Hematopoietic multipotent progenitor cell treated with erythropoietin and hydrocortisone succinate and interleukin-3 and kit ligand, for 8 days (in vitro differentiated cells): ENCODE results near the gene NIBAN1.
"Not testable (repeated sequence)": the region's sequence is repeated elsewhere in the genome, so short reads cannot be mapped to it uniquely, and the experiment has no call there.

ENCODE experiments used
- DNase-seq: peaks from one replicate; pipeline ENCODE4 v3.0.0-alpha.2; 2015

The NIBAN1 gene

DNA sequence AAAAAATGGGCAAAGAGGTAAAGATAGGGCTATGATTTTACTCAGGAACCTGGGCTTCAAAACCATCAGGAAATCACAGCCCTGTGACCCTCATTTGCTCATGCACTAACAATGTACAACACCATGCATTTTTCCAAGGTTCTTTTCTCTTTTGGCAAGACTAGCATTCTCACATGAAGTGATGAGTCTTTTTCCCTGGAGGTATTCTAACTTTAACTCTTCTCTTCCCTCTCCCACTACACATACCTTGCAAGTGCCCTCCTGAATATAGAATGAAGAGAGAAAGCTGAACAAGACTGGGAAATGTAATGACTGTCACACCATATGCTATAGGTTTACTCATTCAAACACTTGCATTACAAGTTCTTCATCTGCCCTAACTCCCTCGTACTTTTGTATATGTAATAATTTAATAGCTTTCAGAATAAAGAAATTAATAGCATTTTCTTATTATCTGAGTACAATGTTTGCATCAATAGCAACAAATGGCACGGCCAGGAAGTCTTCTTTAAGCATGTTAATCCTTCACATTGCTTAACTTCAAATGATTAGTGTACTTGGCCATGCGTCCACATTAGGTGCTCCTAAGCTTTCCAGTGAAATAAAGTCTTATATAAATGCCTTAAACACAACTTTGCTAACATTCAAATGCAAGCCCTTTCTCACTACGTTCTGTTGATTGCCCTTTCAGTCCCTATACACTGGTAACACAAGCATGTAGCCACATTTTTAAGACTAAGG is 1.8 kb downstream of the NIBAN1 start:
- no peak for DNase-seq

DNA sequence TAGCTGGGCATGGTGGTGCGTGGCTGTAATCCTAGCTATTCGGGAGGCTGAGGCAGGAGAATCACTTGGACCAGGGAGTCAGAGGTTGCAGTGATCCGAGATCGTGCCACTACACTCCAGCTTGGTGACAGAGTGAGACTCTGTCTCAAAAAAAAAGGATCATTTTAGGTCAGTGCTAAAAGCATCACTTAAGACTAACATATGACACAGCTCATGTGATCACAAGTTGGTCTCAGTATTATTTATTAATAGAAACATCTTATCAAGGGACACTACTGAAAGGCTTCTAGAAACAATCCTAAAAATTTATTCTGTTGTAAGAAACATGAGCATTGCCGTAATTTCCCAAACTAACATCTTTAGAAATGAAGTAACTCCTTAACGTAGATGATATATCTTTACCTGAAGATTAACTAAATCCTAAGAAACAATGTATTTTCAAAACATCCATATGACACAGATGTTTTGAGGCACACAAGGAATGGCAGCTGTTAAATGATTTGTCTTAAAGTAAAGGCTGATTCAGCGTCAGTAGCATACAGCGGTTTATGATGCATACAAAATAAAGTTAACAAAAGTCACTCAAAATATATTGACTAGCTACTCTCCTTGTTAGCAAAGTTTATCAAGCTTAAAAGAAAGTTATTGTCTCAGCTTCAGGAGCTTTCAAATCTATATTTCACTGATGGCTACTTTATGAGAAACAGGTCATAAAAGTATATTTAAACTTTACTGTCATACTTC is 2.6 kb downstream of the NIBAN1 start:
- no peak for DNase-seq

DNA sequence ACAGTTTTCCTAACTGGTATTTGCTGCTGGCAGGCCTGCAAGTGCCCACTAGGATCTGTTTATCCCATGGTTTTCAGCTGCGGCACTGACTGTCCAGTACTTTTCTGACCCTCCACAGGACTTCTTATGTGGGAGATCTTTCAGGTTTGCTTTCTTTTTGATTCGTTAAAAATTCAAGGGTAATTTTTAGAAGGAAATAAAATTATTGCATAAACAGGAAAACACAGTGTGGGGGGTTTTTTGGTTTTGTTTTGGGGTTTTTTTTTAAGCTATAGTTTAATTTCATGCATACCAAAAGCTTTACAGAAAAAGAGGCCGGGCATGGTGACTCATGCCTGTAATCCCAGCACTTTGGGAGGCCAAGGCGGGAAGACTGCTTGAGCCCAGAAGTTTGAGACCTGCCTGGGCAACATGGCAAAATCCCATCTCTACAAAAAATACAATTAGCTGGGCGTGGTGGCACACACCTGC is 3.6 kb downstream of the NIBAN1 start:
- no peak for DNase-seq

DNA sequence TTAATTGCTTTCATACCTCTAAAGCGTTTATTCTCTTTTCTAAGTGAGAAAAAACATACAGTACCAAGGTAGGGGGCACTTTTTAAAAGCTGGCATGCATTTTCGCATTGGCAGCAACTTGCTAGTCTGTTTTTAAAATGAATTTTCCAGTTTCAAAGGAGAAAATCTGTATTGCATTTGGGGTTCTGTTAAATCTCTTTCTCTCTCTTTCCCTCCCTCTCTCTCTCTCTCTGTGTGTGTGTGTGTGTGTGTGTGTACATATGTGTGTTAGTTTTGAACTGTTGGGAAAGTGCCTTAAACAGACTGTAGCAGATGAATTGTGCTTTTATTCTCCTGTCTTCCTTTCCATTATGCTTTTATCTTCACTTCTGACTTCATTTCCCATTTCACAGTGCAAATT is 7.3 kb downstream of the NIBAN1 start:
- no peak for DNase-seq

DNA sequence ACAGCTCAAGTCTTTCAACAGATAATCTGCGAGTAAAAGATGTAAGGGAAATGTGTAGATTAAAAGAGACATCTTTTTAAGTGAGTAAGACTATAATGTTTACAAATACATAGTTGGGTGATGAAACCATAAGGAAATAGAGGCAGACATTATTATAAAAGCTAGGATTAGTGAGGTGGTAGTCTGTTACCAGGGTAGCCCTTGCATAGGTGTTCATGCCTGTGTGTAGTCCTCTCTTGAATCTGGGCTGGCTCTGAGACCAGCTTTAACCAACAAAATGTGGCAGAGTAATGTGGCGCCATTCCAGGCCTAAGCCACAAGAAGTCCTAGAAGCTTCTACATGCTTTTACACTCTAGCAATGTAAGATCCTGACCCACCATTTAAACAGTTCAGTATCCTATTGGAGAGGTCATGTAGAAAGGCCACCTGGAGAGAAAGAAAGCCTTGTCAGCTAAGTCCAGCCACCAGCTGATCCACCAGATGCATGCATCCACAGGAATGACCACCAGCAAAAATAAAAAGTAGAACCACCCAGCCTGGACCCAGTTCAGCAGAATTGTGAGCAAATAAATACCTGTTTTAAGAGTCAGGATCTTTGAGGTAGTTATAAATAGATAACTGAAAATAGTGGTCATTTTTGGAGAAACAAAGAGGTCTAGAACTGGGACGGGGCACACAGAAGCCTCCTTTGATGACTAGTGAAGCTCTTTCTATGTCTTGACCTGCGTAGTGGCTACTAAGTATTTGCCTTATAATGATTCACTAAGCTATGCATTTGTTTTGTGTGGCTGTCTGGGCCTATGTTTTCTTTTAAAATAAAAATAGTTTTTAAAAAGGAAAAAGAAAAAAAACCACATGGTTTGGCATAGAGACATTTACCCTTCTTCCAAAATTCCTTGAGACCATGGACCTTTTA is 8.1 kb downstream of the NIBAN1 start:
- no peak for DNase-seq

DNA sequence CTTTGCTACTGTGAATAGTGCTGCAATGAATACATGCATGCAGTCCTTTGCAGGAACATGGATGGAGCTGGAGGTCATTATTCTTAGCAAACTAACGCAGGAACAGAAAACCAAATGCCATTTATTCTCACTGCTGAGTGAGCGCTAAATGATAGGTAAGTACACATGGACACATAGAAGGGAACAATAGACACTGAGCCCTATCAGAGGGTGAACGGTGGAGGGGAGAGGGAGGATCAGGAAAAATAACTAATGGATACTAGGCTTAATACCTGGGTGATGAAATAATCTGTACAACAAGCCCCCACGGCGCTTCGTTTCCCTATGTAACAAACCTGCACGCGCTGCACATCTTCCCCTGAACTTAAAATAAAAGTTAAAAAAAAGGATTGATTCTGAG is 8.9 kb downstream of the NIBAN1 start:
- no peak for DNase-seq

DNA sequence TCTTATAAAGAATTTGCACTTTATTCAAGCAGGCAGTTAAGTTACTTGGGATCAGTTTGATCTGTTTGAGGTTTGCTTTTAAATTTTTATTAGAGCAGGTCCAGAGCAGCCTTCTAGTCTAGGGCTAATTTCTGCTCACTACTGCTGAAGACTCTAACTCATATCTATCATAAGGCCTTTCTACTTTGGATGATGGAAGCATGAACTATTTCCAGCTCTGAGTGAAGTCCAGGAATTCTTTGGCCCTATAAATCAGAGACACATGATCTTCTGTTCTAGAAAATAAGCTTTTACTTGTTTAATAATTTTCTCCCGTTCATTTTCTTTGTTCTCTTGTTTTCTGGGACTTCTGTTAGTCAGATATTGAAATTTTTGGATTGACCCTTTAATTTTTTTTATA is 14.7 kb downstream of the NIBAN1 start:
- DNase-seq, result no peak

DNA sequence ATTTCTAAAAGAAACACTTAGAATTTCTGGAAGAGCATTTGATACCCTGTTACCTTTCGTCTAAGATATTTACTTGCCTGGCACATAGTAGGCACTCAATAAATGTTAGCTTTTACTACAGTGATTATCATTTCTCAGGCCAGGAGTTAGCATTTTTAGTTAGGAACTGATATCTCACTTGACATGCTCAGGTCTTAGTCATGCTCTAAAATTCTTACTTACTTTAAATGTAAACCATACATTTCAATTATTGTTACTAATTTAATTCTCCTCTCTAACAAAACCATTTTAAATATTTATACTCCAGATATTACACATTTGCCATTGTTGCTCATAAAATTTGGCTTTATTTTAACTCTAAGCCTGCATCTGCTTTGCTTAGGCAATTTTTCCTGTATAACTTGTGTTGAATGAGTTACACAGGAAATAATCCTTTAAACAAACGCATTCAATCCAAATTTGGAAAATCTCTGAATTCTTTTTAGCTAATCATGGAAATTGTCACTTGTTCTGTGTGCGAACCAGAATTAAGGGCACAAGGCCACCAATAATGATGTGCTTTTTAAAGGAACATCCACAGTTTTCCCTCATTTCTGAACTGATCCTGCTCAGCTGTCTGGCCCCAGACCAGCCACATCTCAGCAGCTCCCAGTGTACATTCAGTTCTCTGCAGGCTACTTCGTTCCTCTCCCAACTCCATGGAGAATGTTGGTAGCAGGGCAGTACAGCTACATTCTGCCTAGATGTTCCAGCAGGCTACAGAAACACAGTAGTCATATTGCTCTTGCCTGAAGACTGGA is 15.6 kb downstream of the NIBAN1 start:
- DNase-seq, result no peak

DNA sequence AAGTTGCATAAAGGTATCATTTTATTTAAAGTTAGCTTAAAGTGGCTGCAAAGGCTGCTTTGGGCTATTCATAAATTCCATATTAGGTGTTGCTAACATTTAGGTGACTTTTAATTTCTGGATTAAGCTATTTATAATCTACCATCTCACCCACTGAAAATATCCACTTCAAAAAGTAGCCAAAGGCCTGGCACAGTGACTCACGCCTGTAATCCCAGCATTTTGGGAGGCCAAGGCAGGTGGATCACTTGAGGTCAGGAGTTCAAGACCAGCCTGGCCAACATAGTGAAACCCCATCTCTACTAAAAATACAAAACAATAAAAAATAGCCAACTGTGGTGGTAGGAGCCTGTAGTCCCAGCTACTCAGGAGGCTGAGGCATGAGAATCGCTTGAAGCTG is 16.4 kb downstream of the NIBAN1 start:
- not testable (repeated sequence) for DNase-seq

DNA sequence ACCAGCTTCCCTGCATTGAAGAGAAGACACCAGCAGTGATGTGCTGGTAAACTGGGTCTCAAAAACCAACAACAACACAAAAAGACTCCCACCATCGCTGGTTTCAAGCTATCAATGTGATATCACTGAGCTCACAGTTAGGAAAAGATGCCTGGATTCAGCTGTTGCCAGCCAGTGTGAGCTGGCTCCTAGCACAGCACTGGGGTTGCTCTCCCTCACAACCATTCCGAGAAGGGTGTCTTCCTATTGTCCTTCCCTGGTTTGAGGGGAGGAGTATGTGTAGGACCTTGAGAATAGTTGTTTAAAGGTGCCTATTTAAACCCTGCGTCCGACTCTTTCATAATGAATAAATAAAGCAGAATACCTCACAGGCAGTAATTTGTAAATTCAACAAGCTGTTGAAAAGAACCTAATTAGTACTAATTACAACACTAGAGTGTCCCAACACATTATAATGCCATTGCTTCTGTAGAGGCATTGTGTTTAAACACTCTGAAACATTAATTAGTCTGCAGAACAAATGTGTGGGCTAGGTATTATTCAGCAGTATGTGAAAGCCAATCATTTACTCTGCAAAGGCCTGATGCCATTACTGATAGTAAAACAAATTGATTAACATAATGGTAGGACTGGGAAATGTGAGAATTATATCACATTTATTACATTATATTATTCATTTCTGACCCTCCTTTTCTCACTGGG is 17.2 kb downstream of the NIBAN1 start:
- DNase-seq, result no peak

DNA sequence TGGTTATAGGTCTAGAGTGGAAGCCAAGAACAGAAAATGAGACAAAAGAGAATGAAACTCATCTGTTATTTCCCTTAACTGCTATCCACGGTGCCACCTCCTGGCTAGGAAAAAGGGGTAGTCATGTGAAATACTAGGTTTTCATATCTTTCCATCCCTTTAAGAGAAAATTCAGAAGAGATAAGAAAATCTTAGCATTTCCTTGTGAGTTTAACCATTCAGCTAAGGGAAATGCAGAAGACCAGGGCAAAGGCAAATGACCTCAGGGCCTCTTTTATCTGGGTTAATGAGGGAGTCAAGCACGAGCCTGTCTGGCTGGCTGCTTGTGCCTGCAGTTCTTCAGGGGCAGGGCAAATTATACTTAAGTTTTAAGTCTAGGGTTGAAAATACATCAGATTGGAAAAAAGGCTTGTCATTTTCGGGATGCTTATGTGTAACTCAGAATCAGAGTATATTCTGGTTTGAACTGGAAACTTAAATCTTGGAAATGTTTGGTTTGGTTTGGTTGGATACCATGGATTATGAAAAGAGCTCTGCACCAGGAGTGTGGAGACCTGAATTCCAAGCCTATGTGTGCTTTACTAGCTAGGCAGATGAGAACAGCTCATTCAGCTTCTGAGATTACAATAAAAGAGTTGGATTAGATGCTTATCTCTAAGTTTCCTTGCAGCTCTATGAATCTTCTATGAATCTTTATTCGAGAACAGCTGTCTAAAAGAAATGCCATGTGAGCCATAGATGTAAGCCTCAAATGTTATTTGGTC is 19.9 kb downstream of the NIBAN1 start:
- peak; percentile 13 for DNase-seq

DNA sequence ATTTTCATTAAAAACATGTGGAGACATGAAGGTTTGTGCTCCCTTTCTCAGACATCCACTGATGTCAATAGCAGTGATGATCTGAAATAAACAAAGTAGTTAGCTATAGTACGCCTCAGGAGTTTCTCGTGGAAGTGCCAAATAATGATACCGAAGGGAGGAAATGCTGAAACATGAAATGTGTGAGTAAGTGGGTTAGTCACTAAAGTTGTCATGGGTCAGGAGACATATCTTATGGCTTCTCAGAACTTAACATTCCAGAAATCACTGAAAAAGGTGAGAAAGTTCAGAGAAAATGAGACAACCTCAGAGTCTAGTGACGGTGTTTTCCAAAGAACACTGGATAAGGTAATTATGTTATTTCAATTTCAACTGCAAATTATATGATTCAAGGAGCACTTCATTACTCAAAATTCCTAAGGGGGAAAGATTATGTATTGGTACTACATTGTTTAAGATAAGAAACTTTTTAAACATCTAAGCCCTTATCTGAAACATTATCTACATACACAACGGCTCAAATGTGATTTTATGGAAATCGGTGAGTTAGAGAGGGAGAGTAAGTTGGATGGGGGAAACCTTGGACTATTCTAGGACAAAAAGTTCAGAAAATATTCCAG is 20.6 kb downstream of the NIBAN1 start:
- DNase-seq, result no peak

DNA sequence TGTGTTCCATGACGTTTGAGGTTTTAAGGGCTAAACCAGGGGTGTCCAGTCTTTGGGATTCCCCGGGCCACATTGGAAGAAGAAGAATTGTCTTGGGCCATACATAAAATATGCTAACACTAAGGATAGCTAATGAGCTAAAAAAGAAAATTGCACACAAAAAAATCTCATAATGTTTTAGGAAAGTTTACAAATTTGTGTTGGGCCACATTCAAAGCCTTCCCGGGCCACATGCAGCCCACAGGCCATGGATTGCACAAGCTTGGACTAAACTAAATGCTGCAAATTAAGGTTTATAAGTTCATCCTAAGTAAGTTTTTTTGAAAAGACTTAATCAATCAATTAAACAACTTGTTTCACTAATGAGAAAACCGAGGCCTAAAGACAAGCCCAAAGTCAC is 21.9 kb downstream of the NIBAN1 start:
- DNase-seq, result no peak

DNA sequence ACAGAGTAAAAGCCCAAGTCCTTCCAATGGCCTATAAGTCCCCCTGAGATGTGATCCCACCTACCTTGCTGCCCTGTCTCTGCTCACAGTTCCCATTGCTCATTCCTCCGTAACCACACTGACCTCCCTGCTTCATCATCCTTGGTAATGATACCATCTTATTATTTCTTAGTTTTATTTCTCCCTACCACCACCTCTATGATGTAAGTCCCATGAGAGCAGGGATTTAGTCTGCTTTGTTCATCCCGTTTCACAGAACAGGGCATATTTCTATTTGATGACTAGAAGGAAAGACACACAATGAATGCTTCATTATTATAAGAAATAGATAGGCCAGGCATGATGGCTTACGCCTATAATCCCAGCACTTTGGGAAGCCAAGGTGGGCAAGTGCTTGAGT is 22.5 kb downstream of the NIBAN1 start:
- no peak for DNase-seq

DNA sequence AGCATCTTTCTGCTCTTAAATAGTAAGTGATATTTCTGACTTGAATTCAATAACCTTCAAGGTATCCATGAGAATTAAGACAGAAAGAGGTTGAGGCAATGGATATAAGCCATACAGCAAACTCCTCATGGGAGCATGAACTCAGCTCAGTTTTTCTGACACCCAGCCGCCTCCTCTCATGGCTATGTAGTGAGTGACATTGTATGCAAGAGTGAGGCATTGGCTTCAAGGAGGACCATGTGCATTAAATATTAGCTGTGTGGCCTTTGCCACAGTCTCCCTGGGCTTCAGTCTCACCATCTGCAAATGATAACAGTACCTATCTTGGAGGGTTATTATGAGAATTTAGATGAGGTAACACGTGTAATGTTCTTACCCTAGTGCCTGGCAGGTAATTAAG is 23.4 kb downstream of the NIBAN1 start:
- no peak for DNase-seq

DNA sequence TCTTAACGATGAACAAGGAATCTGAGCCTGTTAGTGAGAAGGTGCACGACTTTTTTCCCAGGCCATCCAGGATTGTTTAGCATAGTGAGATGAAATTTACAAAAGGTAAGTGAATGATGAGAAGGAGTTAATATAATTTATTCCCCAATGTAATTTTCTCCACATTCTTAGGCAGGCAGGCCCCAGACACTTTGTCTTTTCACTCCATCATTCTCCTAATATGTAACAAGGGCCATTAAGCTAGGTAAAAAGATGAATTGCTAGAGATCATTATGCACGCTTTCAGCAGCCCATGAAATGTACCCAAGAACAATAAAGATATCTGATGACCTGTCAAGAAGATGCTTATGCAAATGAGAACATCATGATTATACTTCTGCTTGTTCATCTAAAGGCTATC is 24.1 kb downstream of the NIBAN1 start:
- no peak for DNase-seq

DNA sequence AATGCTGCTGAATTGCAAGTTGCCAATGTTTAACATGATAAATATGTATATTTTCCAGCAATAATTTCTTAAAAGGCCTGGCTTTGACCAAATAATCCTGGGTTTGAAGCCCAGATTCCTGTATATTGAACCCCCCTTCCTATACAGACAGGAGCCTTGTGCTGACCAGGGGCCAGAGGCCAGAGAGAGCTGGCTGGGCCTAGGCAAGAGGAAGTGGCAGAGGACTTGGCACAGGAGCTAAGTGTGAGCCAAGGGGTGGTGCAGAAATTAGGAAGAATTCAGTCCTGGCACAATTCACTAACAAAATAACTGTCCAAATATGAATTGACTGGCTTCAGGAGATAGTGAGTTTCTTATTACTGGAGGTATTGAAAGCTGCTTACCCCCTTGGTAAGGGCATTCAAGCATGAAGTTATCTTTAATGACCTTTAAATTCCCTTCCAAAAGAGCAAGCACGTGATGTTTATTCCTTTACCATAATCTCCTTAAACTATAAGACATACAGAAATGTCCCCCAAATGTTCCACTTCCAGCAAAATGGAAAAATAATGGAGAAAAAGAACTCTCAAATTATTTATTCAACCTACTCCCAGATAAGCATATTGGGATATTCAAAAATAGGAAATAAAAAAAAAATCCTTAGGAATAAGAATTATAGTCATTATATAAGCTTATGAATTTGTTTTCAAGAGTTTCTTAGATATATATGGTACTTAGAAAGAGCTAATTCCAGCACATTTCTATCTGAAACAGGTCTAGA is 26.6 kb downstream of the NIBAN1 start:
- no peak for DNase-seq

DNA sequence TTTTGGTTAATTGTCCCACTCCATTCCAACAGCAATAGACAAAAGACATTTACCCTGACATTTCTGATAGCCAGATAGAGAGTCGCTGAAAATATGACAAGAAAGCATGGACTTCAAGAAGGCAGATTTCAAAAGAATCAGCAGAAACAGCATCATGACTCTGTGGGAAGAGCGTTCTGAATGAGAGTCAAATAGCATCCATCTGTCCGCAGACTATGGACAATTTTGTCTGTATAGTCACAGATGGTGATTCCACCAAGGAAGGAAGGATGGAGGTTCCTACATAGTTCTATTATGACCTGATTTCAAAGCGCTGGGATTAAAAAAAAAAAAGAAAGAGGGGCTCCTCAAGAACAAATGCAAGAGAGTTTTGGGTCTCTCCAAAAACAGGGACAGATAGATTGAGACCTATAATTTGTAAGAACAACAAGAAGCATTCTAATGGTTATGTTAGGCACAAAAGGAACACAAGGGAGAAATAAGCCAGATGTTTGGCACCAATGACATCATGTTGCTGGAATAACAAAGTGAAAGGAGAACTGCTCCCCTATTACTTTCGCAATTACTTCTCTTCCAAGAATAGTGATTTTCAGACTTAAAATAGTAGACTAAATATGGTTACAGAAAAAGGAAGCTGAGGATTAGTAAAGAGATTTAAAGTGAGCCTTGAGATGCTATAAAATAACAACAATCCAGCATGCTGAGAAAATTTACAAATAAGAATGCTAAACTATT is 28.5 kb downstream of the NIBAN1 start:
- no peak for DNase-seq

DNA sequence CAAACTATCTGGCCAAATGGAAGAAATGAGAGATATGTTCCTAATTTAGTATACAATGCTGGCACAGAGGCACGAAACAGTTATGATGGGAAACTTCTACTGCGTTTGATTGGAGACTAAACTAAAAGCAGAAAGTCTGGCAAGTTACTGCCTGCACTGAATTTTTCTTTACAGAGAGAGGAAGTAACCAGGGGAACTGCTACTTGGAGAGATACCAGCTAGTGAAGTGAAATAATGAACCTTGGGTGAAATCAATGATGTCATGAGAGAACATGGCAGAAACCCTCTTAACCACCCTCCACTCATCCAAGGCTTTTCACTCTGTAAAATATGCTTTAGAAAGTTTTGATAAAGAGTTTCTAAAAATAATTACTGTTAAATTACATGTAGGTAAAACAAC is 29.3 kb downstream of the NIBAN1 start:
- DNase-seq, result no peak
